Nephron (organoid): ENCODE data around the gene AK8.

ENCODE experiments used
- H3K27ac Mint-ChIP-seq, 3 experiments: 2 replicates each; pipeline ENCODE4 v1.8.0; 2020; ENCODE audit warnings: mixed read lengths in 3 of 3, mild to moderate bottlenecking in 2 of 3, moderate library complexity in 1 of 3
- H3K27me3 Mint-ChIP-seq: 2 replicates; pipeline ENCODE4 v1.8.0; 2021; ENCODE audit warnings: low read depth, mild to moderate bottlenecking, moderate library complexity, mixed read lengths
- H3K36me3 Mint-ChIP-seq: 2 replicates; pipeline ENCODE4 v1.8.0; 2020; ENCODE audit warnings: low read depth, mixed read lengths
- H3K4me1 Mint-ChIP-seq: 2 replicates; pipeline ENCODE4 v1.8.0; 2020; ENCODE audit warnings: mixed read lengths
- H3K4me3 Mint-ChIP-seq, 3 experiments: 2 replicates each; pipeline ENCODE4 v1.8.0; 2020; ENCODE audit warnings: mild to moderate bottlenecking in 3 of 3, mixed read lengths in 3 of 3, moderate library complexity in 2 of 3
- H3K9me3 Mint-ChIP-seq: 2 replicates; pipeline ENCODE4 v1.8.0; 2020; ENCODE audit warnings: mixed read lengths
- CTCF ChIP-seq, 3 experiments: fragments of 200-600 bp; sonication (generic); IDR thresholded peaks; one replicate each; pipeline ENCODE4 v1.5.0; 2021; ENCODE audit warnings: antibody characterized with exemption in 3 of 3; ENCODE audit not compliant: unreplicated experiment in 3 of 3

Gene AK8

GRCh38 chr9:132826131-132826530 is 52.0 kb downstream of the AK8 start:
- TF ChIP-seq CTCF (IDR thresholded peaks at IDR 0.05; ENCODE audit: unreplicated experiment in 3 of 3) = no peak
- H3K27ac Mint-ChIP-seq = no peak overlapping the region
- H3K27me3 Mint-ChIP-seq = peaks cover 9% of the 10 kb centered on the region
- no peak overlapping the region for H3K4me3 Mint-ChIP-seq
- H3K9me3 Mint-ChIP-seq = peaks cover 2% of the 10 kb centered on the region
- H3K4me1 Mint-ChIP-seq = no peaks in the 10 kb centered on the region
- no peaks in the 10 kb centered on the region for H3K36me3 Mint-ChIP-seq

GRCh38 chr9:132825430-132825829 is 52.7 kb downstream of the AK8 start:
- Mint-ChIP-seq H3K36me3 (no peaks in the 10 kb centered on the region), H3K4me1 (no peaks in the 10 kb centered on the region), H3K27me3 (peaks cover 11% of the 10 kb centered on the region), H3K27ac (no peak overlapping the region), H3K4me3 (no peak overlapping the region), H3K9me3 (no peaks in the 10 kb centered on the region)
- no peak for TF ChIP-seq CTCF (IDR thresholded peaks at IDR 0.05; ENCODE audit: unreplicated experiment in 3 of 3)

- H3K4me3 Mint-ChIP-seq = no peak overlapping the region
- no peak for TF ChIP-seq CTCF (IDR thresholded peaks at IDR 0.05; ENCODE audit: unreplicated experiment in 3 of 3)
- H3K4me1 Mint-ChIP-seq = no peaks in the 10 kb centered on the region
These were observed 53.1 kb downstream of the AK8 start for GRCh38 chr9:132824951-132825350.

GRCh38 chr9:132824151-132824550 is 53.9 kb downstream of the AK8 start:
- no peak for TF ChIP-seq CTCF (IDR thresholded peaks at IDR 0.05; ENCODE audit: unreplicated experiment in 3 of 3)
- no peaks in the 10 kb centered on the region for H3K9me3 Mint-ChIP-seq
- H3K36me3 Mint-ChIP-seq = no peaks in the 10 kb centered on the region
- H3K4me3 Mint-ChIP-seq = no peak overlapping the region
- H3K27me3 Mint-ChIP-seq = peaks cover 13% of the 10 kb centered on the region
- H3K4me1 Mint-ChIP-seq = no peaks in the 10 kb centered on the region
- no peak overlapping the region for H3K27ac Mint-ChIP-seq

More at GRCh38 chr9:132824951-132825350, 53.1 kb downstream of the AK8 start:
- no peak overlapping the region for H3K27ac Mint-ChIP-seq
- no peaks in the 10 kb centered on the region for H3K36me3 Mint-ChIP-seq
- H3K9me3 Mint-ChIP-seq = no peaks in the 10 kb centered on the region
- H3K27me3 Mint-ChIP-seq = peaks cover 13% of the 10 kb centered on the region

- TF ChIP-seq CTCF (IDR thresholded peaks at IDR 0.05; ENCODE audit: unreplicated experiment in 3 of 3) = no peak
- Mint-ChIP-seq H3K27me3 (peaks cover 13% of the 10 kb centered on the region), H3K36me3 (no peaks in the 10 kb centered on the region), H3K27ac (no peak overlapping the region), H3K4me3 (no peak overlapping the region), H3K9me3 (no peaks in the 10 kb centered on the region), H3K4me1 (no peaks in the 10 kb centered on the region)
These were observed 54.5 kb downstream of the AK8 start for GRCh38 chr9:132823370-132824145.
